SH-SY5Y (cell line): ENCODE measurements around the gene ARHGEF28.

Source experiments
- GATA2 ChIP-seq: IDR thresholded peaks from 2 replicates; pipeline ENCODE4 v1.6.1; 2011; ENCODE audit warnings: mild to moderate bottlenecking, low read depth, low read length
- GATA3 ChIP-seq: IDR thresholded peaks from 2 replicates; pipeline ENCODE4 v1.6.1; 2011; ENCODE audit warnings: low read depth, mild to moderate bottlenecking, low read length, moderate library complexity

DNA sequence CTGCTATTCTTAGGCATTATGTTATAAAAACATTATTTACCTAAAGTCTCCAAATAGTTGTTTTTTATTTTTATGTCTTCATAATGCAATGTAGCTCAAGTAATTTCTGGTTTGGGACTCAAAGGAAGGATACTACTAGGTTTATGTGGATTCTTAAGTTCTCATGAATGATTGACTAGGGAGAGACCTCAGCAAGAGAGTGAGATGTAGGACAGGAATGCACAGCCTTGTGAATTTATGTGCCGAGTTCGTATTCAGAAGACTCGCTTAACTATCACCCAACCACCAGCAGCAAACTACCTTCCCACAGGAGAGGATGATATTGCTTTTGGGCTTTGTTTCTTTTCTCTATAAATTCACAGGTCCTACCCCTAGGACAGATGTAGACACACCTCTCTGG lies 282.9 kb downstream of the ARHGEF28 start:
- TF ChIP-seq GATA2, result no peak
- TF ChIP-seq GATA3, result no peak
